Fibroblast of pulmonary artery (primary cell): ENCODE measurements around the gene RASGRF1.

Experiments used
- DNase-seq: peaks from one replicate; pipeline ENCODE4 v3.0.0-alpha.2; 2010; ENCODE audit warnings: low read depth
- H3K4me3 ChIP-seq: replicated peaks from 2 replicates; pipeline ENCODE4 v1.5.1; 2011; ENCODE audit warnings: low read depth, mild to moderate bottlenecking, control low read depth, low read length, moderate library complexity
- TF ChIP-seq, protein P1 (sequence below): IDR thresholded peaks from 2 replicates; pipeline ENCODE4 v1.5.1; 2011; ENCODE audit warnings: mild to moderate bottlenecking, control low read depth, low read length, inconsistent platforms; ENCODE audit errors: missing control alignments

The RASGRF1 gene

DNA sequence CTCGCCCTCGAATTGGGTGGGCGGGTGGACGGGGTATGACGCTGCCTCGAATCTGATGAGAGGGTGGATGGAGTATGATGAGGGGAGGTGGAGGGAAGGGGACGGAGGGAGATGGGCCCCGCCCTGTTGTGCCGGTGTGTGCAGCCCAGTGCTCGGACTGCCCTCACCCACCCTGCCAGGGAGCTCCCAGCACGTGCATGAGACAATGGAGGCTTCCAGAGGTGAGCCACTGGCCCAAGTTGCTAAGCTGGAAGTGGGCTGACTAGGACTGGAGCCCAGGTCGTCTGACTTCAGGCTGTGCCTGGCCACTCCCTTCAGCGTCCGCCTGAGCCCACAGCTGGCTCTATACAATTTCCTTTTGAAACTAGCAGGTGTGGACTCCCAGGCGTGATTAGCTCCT is 98.7 kb downstream of the RASGRF1 start:
- DNase-seq: no peak
- no peak overlapping the region for H3K4me3 ChIP-seq
- TF ChIP-seq, protein P1, sequence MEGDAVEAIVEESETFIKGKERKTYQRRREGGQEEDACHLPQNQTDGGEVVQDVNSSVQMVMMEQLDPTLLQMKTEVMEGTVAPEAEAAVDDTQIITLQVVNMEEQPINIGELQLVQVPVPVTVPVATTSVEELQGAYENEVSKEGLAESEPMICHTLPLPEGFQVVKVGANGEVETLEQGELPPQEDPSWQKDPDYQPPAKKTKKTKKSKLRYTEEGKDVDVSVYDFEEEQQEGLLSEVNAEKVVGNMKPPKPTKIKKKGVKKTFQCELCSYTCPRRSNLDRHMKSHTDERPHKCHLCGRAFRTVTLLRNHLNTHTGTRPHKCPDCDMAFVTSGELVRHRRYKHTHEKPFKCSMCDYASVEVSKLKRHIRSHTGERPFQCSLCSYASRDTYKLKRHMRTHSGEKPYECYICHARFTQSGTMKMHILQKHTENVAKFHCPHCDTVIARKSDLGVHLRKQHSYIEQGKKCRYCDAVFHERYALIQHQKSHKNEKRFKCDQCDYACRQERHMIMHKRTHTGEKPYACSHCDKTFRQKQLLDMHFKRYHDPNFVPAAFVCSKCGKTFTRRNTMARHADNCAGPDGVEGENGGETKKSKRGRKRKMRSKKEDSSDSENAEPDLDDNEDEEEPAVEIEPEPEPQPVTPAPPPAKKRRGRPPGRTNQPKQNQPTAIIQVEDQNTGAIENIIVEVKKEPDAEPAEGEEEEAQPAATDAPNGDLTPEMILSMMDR: no peak

DNA sequence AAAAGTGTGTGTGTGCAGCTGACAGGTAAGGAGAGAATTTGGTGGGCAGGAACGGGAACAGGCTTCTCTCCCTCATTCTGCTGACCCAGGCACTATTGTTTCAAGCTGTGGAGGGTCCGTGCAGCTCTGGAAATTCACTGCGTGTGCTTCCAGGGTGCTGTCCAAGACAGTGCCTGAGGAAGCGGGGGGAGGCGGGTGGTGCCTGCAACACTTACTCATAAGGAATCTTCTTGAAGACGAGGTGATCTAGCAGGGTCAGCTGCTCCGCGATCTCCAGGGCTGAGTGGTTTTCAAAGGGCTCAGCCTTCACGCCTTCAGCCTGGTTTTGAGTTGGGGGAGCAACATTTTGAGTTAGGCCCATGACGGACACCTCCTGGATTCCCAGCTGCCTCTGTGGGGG is 99.1 kb downstream of the RASGRF1 start:
- DNase-seq: no peak
- TF ChIP-seq, protein P1: no peak
- H3K4me3 ChIP-seq: no peak overlapping the region

DNA sequence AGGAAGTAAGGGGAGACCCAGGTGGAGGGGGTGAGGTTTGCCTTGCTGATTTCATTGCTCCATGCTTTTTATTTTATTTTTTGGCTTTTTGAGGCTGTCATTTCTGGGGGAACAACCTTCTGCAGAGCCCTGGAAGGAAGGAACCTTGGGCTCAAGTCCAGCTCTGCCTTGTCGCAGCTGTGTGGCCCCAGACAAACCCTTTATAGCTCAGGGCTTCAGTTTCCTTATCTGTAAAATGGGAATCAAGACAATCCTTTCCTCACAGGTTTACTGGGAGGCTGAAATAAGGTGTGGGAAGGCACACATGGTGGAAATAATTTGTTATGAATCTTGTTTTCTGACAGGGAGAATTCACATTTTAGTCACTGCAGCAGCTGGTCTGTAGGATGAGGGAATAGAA is 100.3 kb downstream of the RASGRF1 start:
- DNase-seq: no peak
- TF ChIP-seq, protein P1: no peak

DNA sequence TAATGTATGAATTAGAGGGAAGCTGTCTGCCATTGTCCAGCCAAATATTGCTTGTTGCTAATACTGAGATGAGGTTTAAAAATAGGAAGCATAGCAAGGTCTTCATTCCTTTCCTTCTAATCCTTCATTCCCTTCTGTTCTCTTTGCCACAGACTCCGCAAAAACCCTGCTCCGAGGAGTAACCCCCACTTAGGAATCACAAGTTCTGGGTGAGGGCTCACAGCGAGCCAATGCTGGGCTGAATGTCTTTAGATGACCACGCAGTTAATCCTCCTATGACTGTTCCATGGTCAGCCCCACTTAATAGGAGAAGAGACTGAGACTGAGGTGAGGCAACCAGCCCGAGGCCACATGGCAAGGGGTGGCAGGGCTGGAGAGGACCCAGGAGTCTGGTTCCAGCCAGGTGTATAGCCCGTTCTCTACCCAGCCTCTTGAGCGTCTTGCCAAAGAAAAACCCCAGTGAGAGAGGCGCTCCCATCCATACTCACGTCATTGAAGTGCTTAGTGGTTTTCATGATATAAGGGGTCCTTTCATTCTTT is 100.8 kb downstream of the RASGRF1 start:
- no peak for DNase-seq
- no peak overlapping the region for H3K4me3 ChIP-seq
- TF ChIP-seq, protein P1: no peak

More for the DNA sequence above, 100.3 kb downstream of the RASGRF1 start:
- no peak overlapping the region for H3K4me3 ChIP-seq

- TF ChIP-seq, protein P1: no peak
- DNase-seq: peak; percentile 98
These were observed 102.1 kb downstream of the RASGRF1 start for GRCh38 chr15:78988361-78988911.

GRCh38 chr15:78987556-78988360 is 102.8 kb downstream of the RASGRF1 start:
- peak; percentile 13 for DNase-seq
- no peak overlapping the region for H3K4me3 ChIP-seq
- TF ChIP-seq, protein P1: no peak

More at GRCh38 chr15:78988361-78988911, 102.1 kb downstream of the RASGRF1 start:
- no peak overlapping the region for H3K4me3 ChIP-seq
